Measurements from ENCODE around the gene OGFOD1.

- no peak for TF ChIP-seq CTCF (IDR thresholded peaks at IDR 0.05 in 8 of 11, conservative IDR thresholded peaks at IDR 0.05 in 3 of 11)
- TF ChIP-seq POLR2A (IDR thresholded peaks at IDR 0.05), result no peak
These were observed 60.7 kb downstream of the OGFOD1 start for GRCh38 chr16:56512025-56512424.

All from spleen (tissue), 7 donors.